Ascending aorta (tissue), 2 donors: ENCODE measurements around the gene ADCY9. TPM values are rescaled to one million over a fixed set of nuclear protein-coding genes. Genes with fewer than 3 reads are reported as not detected.

Source experiments
- DNase-seq, 2 donors: peaks; one replicate each; pipeline ENCODE4 v3.0.0-alpha.2; 2019; ENCODE audit warnings: low spot score in 2 of 2
- H3K27ac ChIP-seq, 2 donors: fragments of 200-600 bp; sonication (generic); one replicate each; pipeline ENCODE4 v1.5.1; 2016 to 2017; ENCODE audit warnings: mild to moderate bottlenecking in 1 of 2
- H3K27me3 ChIP-seq: fragments of 200-600 bp; sonication (generic); one replicate; pipeline ENCODE4 v1.5.1; 2017
- H3K36me3 ChIP-seq, 2 donors: fragments of 200-600 bp; sonication (generic); one replicate each; pipeline ENCODE4 v1.5.1; 2016
- H3K4me1 ChIP-seq, 2 donors: fragments of 200-600 bp; sonication (generic); one replicate each; pipeline ENCODE4 v1.5.1; 2016 to 2017; ENCODE audit warnings: mild to moderate bottlenecking in 1 of 2
- H3K4me3 ChIP-seq, 2 donors: fragments of 200-600 bp; sonication (generic); one replicate each; pipeline ENCODE4 v1.5.1; 2016 to 2017; ENCODE audit warnings: mild to moderate bottlenecking in 1 of 2
- H3K9me3 ChIP-seq, 2 donors: fragments of 200-600 bp; sonication (generic); one replicate each; pipeline ENCODE4 v1.5.1; 2016
- intact Hi-C: fragments of 100-400 bp; cut with DNase I; formaldehyde crosslinking; loops from one replicate; pipeline ENCODE4 v1.15.1; 2023
- total RNA-seq: library from RNA; depleted of rRNA; stranded (reverse); fragments of >200 nt; gene quantifications from one replicate; pipeline ENCODE4 v1.1.0, GENCODE V29; 2016
- TF ChIP-seq, protein P1 (sequence below), 3 experiments: fragments of 200-600 bp in 2 of 3; fragments of 450-650 bp in 1 of 3; sonication (generic) in 2 of 3; IDR thresholded peaks; one replicate each; pipeline ENCODE4 v1.5.1; 2016 to 2019; ENCODE audit warnings: antibody characterized with exemption in 3 of 3, mild to moderate bottlenecking in 1 of 3, moderate library complexity in 1 of 3

Gene ADCY9
- total RNA-seq, 1 donor from 2014 or later, result 49.7 TPM

DNA sequence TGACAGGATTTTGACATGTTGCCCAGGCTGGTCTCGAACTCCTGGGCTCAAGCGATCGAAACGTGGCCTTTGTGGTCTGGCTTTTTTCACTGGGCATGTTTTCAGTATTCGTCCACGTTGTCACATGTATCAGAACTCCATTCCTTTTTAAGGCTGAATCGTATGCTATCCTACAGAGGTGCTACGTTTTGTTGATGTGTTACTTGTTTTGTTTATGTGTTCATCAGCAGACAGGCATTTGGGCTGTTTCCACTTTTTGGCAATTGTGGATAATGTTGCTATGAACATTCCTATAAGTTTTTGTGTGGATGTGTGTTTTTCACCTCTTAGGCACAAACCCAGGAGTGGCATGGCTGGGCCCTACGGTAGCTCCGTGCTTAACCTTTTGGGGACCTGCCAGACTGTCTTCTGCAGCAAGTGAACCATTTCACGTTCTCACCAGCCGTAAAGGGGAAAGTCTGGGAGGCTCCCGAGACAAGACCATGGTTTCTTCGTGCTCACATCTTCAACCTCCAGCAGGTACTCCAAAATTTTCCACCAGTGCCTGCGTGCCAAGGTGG, 26.9 kb downstream of the ADCY9 start:
- TF ChIP-seq, protein P1, sequence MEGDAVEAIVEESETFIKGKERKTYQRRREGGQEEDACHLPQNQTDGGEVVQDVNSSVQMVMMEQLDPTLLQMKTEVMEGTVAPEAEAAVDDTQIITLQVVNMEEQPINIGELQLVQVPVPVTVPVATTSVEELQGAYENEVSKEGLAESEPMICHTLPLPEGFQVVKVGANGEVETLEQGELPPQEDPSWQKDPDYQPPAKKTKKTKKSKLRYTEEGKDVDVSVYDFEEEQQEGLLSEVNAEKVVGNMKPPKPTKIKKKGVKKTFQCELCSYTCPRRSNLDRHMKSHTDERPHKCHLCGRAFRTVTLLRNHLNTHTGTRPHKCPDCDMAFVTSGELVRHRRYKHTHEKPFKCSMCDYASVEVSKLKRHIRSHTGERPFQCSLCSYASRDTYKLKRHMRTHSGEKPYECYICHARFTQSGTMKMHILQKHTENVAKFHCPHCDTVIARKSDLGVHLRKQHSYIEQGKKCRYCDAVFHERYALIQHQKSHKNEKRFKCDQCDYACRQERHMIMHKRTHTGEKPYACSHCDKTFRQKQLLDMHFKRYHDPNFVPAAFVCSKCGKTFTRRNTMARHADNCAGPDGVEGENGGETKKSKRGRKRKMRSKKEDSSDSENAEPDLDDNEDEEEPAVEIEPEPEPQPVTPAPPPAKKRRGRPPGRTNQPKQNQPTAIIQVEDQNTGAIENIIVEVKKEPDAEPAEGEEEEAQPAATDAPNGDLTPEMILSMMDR (IDR thresholded peaks at IDR 0.05), result no peak
- peak overlapping the region in 1 of 2 donors; percentile 46 for H3K4me3 ChIP-seq
- intact Hi-C loops, result no loop called here
- H3K36me3 ChIP-seq, result no peaks in the 10 kb centered on the region
- DNase-seq, result peak in 1 of 2 donors; percentile 51
- H3K27me3 ChIP-seq, result no peaks in the 10 kb centered on the region
- peaks cover 16 to 46% of the 10 kb centered on the region in 2 donors for H3K4me1 ChIP-seq
- peak overlapping the region; percentile 69 to 90 for H3K27ac ChIP-seq
- no peaks in the 10 kb centered on the region for H3K9me3 ChIP-seq

GRCh38 chr16:4087990-4088577, 28.2 kb downstream of the ADCY9 start:
- H3K4me3 ChIP-seq, result peak overlapping the region in 1 of 2 donors; percentile 16
- peak overlapping the region; percentile 37 to 41 for H3K27ac ChIP-seq
- no peaks in the 10 kb centered on the region for H3K27me3 ChIP-seq
- no peak for DNase-seq
- intact Hi-C loops, result no loop called here
- no peaks in the 10 kb centered on the region for H3K36me3 ChIP-seq
- H3K9me3 ChIP-seq, result no peaks in the 10 kb centered on the region
- TF ChIP-seq, protein P1 (IDR thresholded peaks at IDR 0.05), result no peak
- peaks cover 13 to 39% of the 10 kb centered on the region in 2 donors for H3K4me1 ChIP-seq

DNA sequence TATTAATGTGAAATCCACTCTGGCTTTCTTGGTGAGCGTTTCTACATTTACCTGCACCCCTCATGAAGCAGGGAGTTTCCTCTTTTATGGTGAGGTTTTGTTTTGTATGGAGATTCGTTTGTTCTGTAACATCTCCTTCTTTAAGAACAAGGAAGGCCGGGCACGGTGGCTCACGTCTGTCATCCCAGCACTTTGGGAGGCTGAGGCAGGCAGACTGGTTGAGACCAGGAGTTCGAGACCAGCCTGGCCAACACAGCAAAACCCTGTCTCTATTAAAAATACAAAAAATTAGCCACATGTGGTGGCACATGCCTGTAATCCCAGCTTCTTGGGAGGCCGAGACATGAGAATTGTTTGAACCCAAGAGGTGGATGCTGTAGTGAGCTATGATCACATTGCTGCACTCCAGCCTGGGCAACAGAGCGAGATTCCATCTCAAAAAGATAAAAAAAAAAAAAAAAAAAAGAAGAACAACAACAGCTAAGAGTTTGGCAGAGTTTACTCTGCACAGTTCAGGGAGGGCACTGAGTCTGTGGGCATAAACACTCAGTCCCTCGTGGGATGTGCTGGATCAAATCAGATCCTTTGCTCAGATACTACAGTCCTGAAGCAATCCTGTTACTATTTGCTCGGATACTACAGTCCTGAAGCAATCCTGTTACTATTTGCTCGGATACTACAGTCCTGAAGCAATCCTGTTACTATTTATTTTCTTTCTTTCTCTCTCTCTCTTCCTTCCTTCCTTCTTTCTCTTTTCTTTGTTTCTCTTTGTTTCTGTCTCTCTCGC, 28.9 kb downstream of the ADCY9 start:
- intact Hi-C loops, result no loop called here
- Histone ChIP-seq H3K4me3 (peak overlapping the region in 1 of 2 donors; percentile 16), H3K9me3 (no peaks in the 10 kb centered on the region), H3K4me1 (peaks cover 13 to 40% of the 10 kb centered on the region in 2 donors), H3K27ac (peak overlapping the region; percentile 37 to 41), H3K27me3 (no peaks in the 10 kb centered on the region), H3K36me3 (no peaks in the 10 kb centered on the region)
- peak in 1 of 2 donors; percentile 57 for DNase-seq
- TF ChIP-seq, protein P1 (IDR thresholded peaks at IDR 0.05), result no peak

- Histone ChIP-seq H3K9me3 (no peaks in the 10 kb centered on the region), H3K27me3 (no peaks in the 10 kb centered on the region), H3K27ac (no peak overlapping the region), H3K36me3 (no peaks in the 10 kb centered on the region), H3K4me1 (peaks cover 13 to 42% of the 10 kb centered on the region in 2 donors), H3K4me3 (no peak overlapping the region)
- TF ChIP-seq, protein P1 (IDR thresholded peaks at IDR 0.05), result no peak
- DNase-seq, result no peak
- intact Hi-C loops, result no loop called here
Observed at GRCh38 chr16:4086153-4086552, 30.1 kb downstream of the ADCY9 start.

DNA sequence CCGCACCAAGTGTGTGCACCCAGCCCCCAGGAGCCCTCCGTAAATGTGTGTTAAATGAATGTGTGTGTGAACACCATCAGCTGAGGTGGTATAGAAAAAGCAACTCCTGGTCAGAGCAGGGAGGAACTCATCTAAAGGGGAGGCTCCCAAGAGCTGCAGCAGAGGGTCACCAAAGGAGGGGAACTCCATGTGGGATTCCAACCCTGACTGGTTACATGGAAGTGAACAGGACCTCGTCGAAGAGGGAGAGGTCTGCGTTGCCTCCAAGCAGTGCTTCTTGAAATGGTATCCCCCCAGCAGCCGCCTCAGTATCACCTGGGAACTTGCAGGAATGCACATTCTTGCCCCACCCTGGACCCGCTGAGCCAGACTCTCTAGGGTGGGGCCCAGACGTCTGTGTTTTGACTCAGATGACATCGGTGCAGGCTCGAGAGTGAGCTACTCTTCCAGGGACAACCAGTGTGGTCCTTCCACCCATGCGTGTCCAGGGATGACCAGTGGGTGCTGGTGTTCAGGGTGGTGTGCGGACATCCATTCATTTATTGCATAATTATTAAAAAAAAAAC, 30.8 kb downstream of the ADCY9 start:
- H3K9me3 ChIP-seq, result no peaks in the 10 kb centered on the region
- intact Hi-C loops, result no loop called here
- H3K4me3 ChIP-seq, result no peak overlapping the region
- H3K36me3 ChIP-seq, result no peaks in the 10 kb centered on the region
- no peaks in the 10 kb centered on the region for H3K27me3 ChIP-seq
- TF ChIP-seq, protein P1 (IDR thresholded peaks at IDR 0.05), result no peak
- no peak overlapping the region for H3K27ac ChIP-seq
- no peak for DNase-seq
- peaks cover 13 to 38% of the 10 kb centered on the region in 2 donors for H3K4me1 ChIP-seq
